ENCODE results near the gene ATP6V1C2.

The ATP6V1C2 gene

DNA sequence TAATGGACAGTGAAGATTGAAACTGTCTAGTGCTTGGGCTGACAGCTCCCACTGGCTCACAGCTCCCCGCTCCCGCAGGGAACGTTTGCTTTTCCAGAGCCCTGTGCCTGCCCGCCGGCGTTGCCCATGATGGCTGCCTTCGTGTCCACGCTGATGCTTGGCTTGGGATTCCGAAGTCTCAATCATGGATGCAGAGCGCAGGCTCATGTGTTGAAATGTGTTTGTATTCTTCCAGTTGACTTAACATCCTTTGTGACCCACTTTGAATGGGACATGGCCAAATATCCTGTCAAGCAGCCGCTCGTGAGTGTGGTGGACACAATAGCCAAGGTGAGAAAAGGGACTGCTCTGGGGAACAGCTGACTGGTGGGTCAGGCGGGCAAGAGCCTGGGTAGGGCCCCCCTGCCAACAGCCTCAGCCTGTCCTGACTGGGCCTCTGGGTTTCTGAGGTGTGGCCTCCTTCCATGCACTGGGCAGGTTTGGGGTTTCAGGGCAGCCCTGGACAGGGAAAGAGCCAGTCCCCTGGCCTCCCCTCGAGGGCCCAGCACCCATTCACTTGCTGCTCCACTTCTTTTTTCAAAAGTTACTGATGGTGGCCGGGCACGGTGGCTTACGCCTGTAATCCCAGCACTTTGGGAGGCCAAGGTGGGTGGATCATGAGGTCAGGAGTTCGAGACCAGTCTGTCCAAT, 42.8 kb downstream of the ATP6V1C2 start:
- H3K4me1 ChIP-seq (ENCODE audit: low read length): no peaks in the 10 kb centered on the region
- no peaks in the 10 kb centered on the region for H3K9me3 ChIP-seq (replicated peaks; ENCODE audit: insufficient read depth, low read length)
- no peaks in the 10 kb centered on the region for H3K9me2 ChIP-seq (replicated peaks; ENCODE audit: insufficient read depth, low read length)
- no peak overlapping the region for H3K4me3 ChIP-seq (ENCODE audit: low read length)
- DNase-seq: no peak
- H2AFZ ChIP-seq (ENCODE audit: low read length): no peak overlapping the region
- H4K20me1 ChIP-seq (ENCODE audit: insufficient read depth, low read length): no peaks in the 10 kb centered on the region
- TF ChIP-seq EZH2phosphoT487 (IDR thresholded peaks at IDR 0.05; ENCODE audit: low read length): no peak
- TF ChIP-seq, protein P1, sequence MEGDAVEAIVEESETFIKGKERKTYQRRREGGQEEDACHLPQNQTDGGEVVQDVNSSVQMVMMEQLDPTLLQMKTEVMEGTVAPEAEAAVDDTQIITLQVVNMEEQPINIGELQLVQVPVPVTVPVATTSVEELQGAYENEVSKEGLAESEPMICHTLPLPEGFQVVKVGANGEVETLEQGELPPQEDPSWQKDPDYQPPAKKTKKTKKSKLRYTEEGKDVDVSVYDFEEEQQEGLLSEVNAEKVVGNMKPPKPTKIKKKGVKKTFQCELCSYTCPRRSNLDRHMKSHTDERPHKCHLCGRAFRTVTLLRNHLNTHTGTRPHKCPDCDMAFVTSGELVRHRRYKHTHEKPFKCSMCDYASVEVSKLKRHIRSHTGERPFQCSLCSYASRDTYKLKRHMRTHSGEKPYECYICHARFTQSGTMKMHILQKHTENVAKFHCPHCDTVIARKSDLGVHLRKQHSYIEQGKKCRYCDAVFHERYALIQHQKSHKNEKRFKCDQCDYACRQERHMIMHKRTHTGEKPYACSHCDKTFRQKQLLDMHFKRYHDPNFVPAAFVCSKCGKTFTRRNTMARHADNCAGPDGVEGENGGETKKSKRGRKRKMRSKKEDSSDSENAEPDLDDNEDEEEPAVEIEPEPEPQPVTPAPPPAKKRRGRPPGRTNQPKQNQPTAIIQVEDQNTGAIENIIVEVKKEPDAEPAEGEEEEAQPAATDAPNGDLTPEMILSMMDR (IDR thresholded peaks at IDR 0.05; ENCODE audit: low read length): no peak
- TF ChIP-seq EZH2 (optimal IDR thresholded peaks at IDR 0.05; ENCODE audit: low read depth, low read length): no peak
- H3K27me3 ChIP-seq (replicated peaks; ENCODE audit: insufficient read depth, low read length): no peaks in the 10 kb centered on the region
- H3K27ac ChIP-seq (ENCODE audit: low read length): no peak overlapping the region
- H3K9ac ChIP-seq (ENCODE audit: low read length): no peak overlapping the region
- no peak overlapping the region for H3K4me2 ChIP-seq (ENCODE audit: low read depth, low read length)
- H3K79me2 ChIP-seq (ENCODE audit: low read length): no peaks in the 10 kb centered on the region
- no peaks in the 10 kb centered on the region for H3K36me3 ChIP-seq (replicated peaks; ENCODE audit: insufficient read depth, low read length)
- no peaks in the 10 kb centered on the region for H3F3A ChIP-seq (ENCODE audit: insufficient read depth, low read length)

DNA sequence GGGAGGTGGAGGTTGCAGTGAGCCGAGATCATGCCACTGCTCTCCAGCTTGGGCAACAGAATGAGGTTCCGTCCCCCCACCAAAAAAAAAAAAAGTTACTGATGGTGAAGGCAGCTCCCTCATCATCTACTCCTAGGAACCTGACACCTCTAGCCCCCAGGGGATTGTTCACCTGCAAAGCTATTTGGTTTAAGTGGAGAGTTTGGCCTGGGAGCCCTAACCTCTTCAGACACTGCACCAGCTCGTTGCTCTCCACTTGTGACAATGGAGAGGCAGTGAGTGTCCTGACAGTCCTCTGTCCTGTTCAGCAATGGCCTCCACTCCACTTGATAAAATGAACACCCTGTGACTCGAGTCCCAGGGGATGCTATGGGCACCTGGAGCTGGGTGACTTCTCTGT, 43.5 kb downstream of the ATP6V1C2 start:
- Histone ChIP-seq H3K9ac (ENCODE audit: low read length) (no peak overlapping the region), H3K27ac (ENCODE audit: low read length) (no peak overlapping the region), H3F3A (ENCODE audit: insufficient read depth, low read length) (no peaks in the 10 kb centered on the region), H2AFZ (ENCODE audit: low read length) (no peak overlapping the region), H3K36me3 (replicated peaks; ENCODE audit: insufficient read depth, low read length) (no peaks in the 10 kb centered on the region), H3K4me3 (ENCODE audit: low read length) (no peak overlapping the region), H4K20me1 (ENCODE audit: insufficient read depth, low read length) (no peaks in the 10 kb centered on the region), H3K4me2 (ENCODE audit: low read depth, low read length) (no peak overlapping the region), H3K27me3 (replicated peaks; ENCODE audit: insufficient read depth, low read length) (no peaks in the 10 kb centered on the region), H3K9me3 (replicated peaks; ENCODE audit: insufficient read depth, low read length) (no peaks in the 10 kb centered on the region), H3K79me2 (ENCODE audit: low read length) (no peaks in the 10 kb centered on the region), H3K4me1 (ENCODE audit: low read length) (no peaks in the 10 kb centered on the region), H3K9me2 (replicated peaks; ENCODE audit: insufficient read depth, low read length) (no peaks in the 10 kb centered on the region)
- DNase-seq: no peak
- TF ChIP-seq EZH2phosphoT487 (IDR thresholded peaks at IDR 0.05; ENCODE audit: low read length): no peak
- no peak for TF ChIP-seq EZH2 (optimal IDR thresholded peaks at IDR 0.05; ENCODE audit: low read depth, low read length)
- TF ChIP-seq, protein P1 (IDR thresholded peaks at IDR 0.05; ENCODE audit: low read length): no peak

DNA sequence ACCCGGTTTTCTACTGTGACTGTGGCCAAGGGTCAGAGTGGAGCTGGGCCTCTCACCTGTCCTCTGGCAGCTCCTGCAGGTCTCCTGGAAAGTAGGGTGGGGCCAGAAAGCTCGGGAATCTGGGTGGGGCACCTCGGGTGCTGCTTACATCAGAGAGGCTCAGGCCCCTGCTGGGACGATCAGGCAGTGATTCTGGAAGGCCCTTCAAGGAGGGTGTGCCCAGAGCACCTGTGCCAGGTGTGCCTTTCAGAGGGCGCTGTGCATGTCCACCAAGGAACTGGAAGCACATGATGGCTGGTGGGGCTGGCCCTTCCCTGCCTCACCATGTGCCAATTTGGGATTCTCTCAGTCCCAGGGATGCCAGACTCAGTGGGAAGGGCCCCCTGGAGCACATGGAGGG, 44.0 kb downstream of the ATP6V1C2 start:
- no peak for TF ChIP-seq EZH2 (optimal IDR thresholded peaks at IDR 0.05; ENCODE audit: low read depth, low read length)
- TF ChIP-seq, protein P1 (IDR thresholded peaks at IDR 0.05; ENCODE audit: low read length): no peak
- H3K79me2 ChIP-seq (ENCODE audit: low read length): no peaks in the 10 kb centered on the region
- no peaks in the 10 kb centered on the region for H4K20me1 ChIP-seq (ENCODE audit: insufficient read depth, low read length)
- H3K9ac ChIP-seq (ENCODE audit: low read length): no peak overlapping the region
- H2AFZ ChIP-seq (ENCODE audit: low read length): no peak overlapping the region
- no peaks in the 10 kb centered on the region for H3K4me1 ChIP-seq (ENCODE audit: low read length)
- no peak overlapping the region for H3K4me3 ChIP-seq (ENCODE audit: low read length)
- H3F3A ChIP-seq (ENCODE audit: insufficient read depth, low read length): no peaks in the 10 kb centered on the region
- no peak overlapping the region for H3K27ac ChIP-seq (ENCODE audit: low read length)
- H3K9me2 ChIP-seq (replicated peaks; ENCODE audit: insufficient read depth, low read length): no peaks in the 10 kb centered on the region
- DNase-seq: no peak
- H3K27me3 ChIP-seq (replicated peaks; ENCODE audit: insufficient read depth, low read length): no peaks in the 10 kb centered on the region
- H3K4me2 ChIP-seq (ENCODE audit: low read depth, low read length): no peak overlapping the region
- H3K9me3 ChIP-seq (replicated peaks; ENCODE audit: insufficient read depth, low read length): no peaks in the 10 kb centered on the region
- H3K36me3 ChIP-seq (replicated peaks; ENCODE audit: insufficient read depth, low read length): no peaks in the 10 kb centered on the region

Measured in MM.1S (cell line).